ENCODE measurements around the gene GP1BB. TPM values are rescaled to one million over a fixed set of nuclear protein-coding genes. Genes with fewer than 3 reads are reported as not detected.
A peak's percentile ranks its signal among the peaks of the same experiment; 100 is the strongest.

GP1BB gene
- total RNA-seq, 1 experiment from 2014 or later = 4.3 TPM

DNA sequence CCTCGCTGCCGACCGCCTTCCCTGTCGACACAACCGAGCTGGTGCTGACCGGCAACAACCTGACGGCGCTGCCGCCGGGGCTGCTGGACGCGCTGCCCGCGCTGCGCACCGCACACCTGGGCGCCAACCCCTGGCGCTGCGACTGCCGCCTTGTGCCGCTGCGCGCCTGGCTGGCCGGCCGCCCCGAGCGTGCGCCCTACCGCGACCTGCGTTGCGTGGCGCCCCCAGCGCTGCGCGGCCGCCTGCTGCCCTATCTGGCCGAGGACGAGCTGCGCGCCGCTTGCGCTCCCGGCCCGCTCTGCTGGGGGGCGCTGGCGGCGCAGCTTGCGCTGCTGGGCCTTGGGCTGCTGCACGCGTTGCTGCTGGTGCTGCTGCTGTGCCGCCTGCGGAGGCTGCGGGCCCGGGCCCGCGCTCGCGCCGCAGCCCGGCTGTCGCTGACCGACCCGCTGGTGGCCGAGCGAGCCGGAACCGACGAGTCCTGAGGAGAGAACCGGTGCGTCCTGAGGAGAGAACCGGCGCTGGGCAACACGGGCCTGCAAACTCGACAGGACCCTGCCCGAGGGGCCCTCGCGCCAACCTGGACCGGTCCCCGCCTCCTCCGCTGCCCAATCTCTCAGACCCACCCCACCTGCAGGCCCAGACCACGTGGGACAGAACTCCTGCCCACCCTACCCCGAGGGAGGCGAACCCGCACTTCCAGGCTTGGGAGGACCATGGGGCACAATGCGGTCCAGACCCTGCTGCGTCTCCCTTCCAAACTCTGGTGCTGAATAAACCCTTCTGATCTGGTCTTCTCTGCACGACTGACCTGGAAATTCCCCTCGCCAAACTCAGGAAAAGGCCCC, 866 bp downstream of the GP1BB start (continued):
- TF ChIP-seq JUN (CRISPR knock-in tag; IDR thresholded peaks at IDR 0.05) (no peak), CREM (CRISPR knock-in tag; IDR thresholded peaks at IDR 0.05) (no peak), PRRX2 (CRISPR knock-in tag; IDR thresholded peaks at IDR 0.05) (no peak), CBFB (CRISPR knock-in tag; IDR thresholded peaks at IDR 0.05; ENCODE audit: low read depth) (no peak), EMX1 (CRISPR knock-in tag; IDR thresholded peaks at IDR 0.05) (no peak), NR3C1 (CRISPR knock-in tag; conservative IDR thresholded peaks at IDR 0.05; ENCODE audit: low read depth) (no peak), TEAD4 (CRISPR knock-in tag; IDR thresholded peaks at IDR 0.05) (no peak), GTF2I (CRISPR knock-in tag; conservative IDR thresholded peaks at IDR 0.05) (no peak), NFATC4 (CRISPR knock-in tag; IDR thresholded peaks at IDR 0.05) (no peak), NFYB (CRISPR knock-in tag; conservative IDR thresholded peaks at IDR 0.05; ENCODE audit: low read depth) (no peak), ZNF263 (CRISPR knock-in tag; IDR thresholded peaks at IDR 0.05; ENCODE audit: low read depth) (peak; percentile 21; the same call in 1 of the 2 replicates), MXD4 (CRISPR knock-in tag; IDR thresholded peaks at IDR 0.05; ENCODE audit: borderline replicate concordance) (no peak)
- TF ChIP-seq, protein P1, sequence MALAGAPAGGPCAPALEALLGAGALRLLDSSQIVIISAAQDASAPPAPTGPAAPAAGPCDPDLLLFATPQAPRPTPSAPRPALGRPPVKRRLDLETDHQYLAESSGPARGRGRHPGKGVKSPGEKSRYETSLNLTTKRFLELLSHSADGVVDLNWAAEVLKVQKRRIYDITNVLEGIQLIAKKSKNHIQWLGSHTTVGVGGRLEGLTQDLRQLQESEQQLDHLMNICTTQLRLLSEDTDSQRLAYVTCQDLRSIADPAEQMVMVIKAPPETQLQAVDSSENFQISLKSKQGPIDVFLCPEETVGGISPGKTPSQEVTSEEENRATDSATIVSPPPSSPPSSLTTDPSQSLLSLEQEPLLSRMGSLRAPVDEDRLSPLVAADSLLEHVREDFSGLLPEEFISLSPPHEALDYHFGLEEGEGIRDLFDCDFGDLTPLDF (CRISPR knock-in tag; IDR thresholded peaks at IDR 0.05) = no peak
- TF ChIP-seq, protein P2, sequence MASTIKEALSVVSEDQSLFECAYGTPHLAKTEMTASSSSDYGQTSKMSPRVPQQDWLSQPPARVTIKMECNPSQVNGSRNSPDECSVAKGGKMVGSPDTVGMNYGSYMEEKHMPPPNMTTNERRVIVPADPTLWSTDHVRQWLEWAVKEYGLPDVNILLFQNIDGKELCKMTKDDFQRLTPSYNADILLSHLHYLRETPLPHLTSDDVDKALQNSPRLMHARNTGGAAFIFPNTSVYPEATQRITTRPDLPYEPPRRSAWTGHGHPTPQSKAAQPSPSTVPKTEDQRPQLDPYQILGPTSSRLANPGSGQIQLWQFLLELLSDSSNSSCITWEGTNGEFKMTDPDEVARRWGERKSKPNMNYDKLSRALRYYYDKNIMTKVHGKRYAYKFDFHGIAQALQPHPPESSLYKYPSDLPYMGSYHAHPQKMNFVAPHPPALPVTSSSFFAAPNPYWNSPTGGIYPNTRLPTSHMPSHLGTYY (CRISPR knock-in tag; IDR thresholded peaks at IDR 0.05) = no peak
- TF ChIP-seq, protein P3, sequence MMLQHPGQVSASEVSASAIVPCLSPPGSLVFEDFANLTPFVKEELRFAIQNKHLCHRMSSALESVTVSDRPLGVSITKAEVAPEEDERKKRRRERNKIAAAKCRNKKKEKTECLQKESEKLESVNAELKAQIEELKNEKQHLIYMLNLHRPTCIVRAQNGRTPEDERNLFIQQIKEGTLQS (CRISPR knock-in tag; conservative IDR thresholded peaks at IDR 0.05) = no peak
- TF ChIP-seq, protein P4, sequence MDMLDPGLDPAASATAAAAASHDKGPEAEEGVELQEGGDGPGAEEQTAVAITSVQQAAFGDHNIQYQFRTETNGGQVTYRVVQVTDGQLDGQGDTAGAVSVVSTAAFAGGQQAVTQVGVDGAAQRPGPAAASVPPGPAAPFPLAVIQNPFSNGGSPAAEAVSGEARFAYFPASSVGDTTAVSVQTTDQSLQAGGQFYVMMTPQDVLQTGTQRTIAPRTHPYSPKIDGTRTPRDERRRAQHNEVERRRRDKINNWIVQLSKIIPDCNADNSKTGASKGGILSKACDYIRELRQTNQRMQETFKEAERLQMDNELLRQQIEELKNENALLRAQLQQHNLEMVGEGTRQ (CRISPR knock-in tag; IDR thresholded peaks at IDR 0.05) = no peak
- TF ChIP-seq, protein P5, sequence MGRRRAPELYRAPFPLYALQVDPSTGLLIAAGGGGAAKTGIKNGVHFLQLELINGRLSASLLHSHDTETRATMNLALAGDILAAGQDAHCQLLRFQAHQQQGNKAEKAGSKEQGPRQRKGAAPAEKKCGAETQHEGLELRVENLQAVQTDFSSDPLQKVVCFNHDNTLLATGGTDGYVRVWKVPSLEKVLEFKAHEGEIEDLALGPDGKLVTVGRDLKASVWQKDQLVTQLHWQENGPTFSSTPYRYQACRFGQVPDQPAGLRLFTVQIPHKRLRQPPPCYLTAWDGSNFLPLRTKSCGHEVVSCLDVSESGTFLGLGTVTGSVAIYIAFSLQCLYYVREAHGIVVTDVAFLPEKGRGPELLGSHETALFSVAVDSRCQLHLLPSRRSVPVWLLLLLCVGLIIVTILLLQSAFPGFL (CRISPR knock-in tag; IDR thresholded peaks at IDR 0.05; ENCODE audit: borderline replicate concordance) = no peak
- TF ChIP-seq, protein P6, sequence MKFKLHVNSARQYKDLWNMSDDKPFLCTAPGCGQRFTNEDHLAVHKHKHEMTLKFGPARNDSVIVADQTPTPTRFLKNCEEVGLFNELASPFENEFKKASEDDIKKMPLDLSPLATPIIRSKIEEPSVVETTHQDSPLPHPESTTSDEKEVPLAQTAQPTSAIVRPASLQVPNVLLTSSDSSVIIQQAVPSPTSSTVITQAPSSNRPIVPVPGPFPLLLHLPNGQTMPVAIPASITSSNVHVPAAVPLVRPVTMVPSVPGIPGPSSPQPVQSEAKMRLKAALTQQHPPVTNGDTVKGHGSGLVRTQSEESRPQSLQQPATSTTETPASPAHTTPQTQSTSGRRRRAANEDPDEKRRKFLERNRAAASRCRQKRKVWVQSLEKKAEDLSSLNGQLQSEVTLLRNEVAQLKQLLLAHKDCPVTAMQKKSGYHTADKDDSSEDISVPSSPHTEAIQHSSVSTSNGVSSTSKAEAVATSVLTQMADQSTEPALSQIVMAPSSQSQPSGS (CRISPR knock-in tag; IDR thresholded peaks at IDR 0.05; ENCODE audit: borderline replicate concordance, low read depth) = no peak
- TF ChIP-seq, protein P7, sequence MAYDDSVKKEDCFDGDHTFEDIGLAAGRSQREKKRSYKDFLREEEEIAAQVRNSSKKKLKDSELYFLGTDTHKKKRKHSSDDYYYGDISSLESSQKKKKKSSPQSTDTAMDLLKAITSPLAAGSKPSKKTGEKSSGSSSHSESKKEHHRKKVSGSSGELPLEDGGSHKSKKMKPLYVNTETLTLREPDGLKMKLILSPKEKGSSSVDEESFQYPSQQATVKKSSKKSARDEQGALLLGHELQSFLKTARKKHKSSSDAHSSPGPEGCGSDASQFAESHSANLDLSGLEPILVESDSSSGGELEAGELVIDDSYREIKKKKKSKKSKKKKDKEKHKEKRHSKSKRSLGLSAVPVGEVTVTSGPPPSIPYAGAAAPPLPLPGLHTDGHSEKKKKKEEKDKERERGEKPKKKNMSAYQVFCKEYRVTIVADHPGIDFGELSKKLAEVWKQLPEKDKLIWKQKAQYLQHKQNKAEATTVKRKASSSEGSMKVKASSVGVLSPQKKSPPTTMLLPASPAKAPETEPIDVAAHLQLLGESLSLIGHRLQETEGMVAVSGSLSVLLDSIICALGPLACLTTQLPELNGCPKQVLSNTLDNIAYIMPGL (CRISPR knock-in tag; IDR thresholded peaks at IDR 0.05) = no peak
- TF ChIP-seq, protein P8, sequence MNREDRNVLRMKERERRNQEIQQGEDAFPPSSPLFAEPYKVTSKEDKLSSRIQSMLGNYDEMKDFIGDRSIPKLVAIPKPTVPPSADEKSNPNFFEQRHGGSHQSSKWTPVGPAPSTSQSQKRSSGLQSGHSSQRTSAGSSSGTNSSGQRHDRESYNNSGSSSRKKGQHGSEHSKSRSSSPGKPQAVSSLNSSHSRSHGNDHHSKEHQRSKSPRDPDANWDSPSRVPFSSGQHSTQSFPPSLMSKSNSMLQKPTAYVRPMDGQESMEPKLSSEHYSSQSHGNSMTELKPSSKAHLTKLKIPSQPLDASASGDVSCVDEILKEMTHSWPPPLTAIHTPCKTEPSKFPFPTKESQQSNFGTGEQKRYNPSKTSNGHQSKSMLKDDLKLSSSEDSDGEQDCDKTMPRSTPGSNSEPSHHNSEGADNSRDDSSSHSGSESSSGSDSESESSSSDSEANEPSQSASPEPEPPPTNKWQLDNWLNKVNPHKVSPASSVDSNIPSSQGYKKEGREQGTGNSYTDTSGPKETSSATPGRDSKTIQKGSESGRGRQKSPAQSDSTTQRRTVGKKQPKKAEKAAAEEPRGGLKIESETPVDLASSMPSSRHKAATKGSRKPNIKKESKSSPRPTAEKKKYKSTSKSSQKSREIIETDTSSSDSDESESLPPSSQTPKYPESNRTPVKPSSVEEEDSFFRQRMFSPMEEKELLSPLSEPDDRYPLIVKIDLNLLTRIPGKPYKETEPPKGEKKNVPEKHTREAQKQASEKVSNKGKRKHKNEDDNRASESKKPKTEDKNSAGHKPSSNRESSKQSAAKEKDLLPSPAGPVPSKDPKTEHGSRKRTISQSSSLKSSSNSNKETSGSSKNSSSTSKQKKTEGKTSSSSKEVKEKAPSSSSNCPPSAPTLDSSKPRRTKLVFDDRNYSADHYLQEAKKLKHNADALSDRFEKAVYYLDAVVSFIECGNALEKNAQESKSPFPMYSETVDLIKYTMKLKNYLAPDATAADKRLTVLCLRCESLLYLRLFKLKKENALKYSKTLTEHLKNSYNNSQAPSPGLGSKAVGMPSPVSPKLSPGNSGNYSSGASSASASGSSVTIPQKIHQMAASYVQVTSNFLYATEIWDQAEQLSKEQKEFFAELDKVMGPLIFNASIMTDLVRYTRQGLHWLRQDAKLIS (CRISPR knock-in tag; IDR thresholded peaks at IDR 0.05; ENCODE audit: borderline replicate concordance) = no peak
- TF ChIP-seq, protein P9, sequence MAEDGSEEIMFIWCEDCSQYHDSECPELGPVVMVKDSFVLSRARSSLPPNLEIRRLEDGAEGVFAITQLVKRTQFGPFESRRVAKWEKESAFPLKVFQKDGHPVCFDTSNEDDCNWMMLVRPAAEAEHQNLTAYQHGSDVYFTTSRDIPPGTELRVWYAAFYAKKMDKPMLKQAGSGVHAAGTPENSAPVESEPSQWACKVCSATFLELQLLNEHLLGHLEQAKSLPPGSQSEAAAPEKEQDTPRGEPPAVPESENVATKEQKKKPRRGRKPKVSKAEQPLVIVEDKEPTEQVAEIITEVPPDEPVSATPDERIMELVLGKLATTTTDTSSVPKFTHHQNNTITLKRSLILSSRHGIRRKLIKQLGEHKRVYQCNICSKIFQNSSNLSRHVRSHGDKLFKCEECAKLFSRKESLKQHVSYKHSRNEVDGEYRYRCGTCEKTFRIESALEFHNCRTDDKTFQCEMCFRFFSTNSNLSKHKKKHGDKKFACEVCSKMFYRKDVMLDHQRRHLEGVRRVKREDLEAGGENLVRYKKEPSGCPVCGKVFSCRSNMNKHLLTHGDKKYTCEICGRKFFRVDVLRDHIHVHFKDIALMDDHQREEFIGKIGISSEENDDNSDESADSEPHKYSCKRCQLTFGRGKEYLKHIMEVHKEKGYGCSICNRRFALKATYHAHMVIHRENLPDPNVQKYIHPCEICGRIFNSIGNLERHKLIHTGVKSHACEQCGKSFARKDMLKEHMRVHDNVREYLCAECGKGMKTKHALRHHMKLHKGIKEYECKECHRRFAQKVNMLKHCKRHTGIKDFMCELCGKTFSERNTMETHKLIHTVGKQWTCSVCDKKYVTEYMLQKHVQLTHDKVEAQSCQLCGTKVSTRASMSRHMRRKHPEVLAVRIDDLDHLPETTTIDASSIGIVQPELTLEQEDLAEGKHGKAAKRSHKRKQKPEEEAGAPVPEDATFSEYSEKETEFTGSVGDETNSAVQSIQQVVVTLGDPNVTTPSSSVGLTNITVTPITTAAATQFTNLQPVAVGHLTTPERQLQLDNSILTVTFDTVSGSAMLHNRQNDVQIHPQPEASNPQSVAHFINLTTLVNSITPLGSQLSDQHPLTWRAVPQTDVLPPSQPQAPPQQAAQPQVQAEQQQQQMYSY (CRISPR knock-in tag; IDR thresholded peaks at IDR 0.05) = no peak

Data from WTC11 (cell line).